ENCODE results near the gene RNF181. TPM values are rescaled to one million over a fixed set of nuclear protein-coding genes. Genes with fewer than 3 reads are reported as not detected.

The RNF181 gene
- total and polyA plus RNA-seq, 2 of the 13 experiments (the other 11 are each of a cell fraction or from before 2014, with no cell fraction given), result 224 to 578 TPM

- TF ChIP-seq JUND (CRISPR knock-in tag; IDR thresholded peaks at IDR 0.05) (no peak), ZSCAN29 (CRISPR knock-in tag; conservative IDR thresholded peaks at IDR 0.05) (no peak; the same call in 1 of the 2 replicates), HOXA5 (CRISPR knock-in tag; IDR thresholded peaks at IDR 0.05) (peak; percentile 86), NR1H2 (CRISPR knock-in tag; IDR thresholded peaks at IDR 0.05; ENCODE audit: borderline replicate concordance, low read depth) (no peak; the same call in 1 of the 2 replicates), HOXA3 (CRISPR knock-in tag; IDR thresholded peaks at IDR 0.05) (peak; percentile 82), ZMYM2 (CRISPR knock-in tag; IDR thresholded peaks at IDR 0.05) (no peak; the same call in 1 of the 2 replicates), ZNF749 (CRISPR knock-in tag; IDR thresholded peaks at IDR 0.05; ENCODE audit: borderline replicate concordance) (0 out of 2 replicates have a peak, but pooled peaks have one; percentile 23), CBX1 (IDR thresholded peaks at IDR 0.05; ENCODE audit: low read depth) (no peak), MIXL1 (CRISPR knock-in tag; IDR thresholded peaks at IDR 0.05) (peak; percentile 51; the same call in 1 of the 2 replicates), ZNF776 (CRISPR knock-in tag; IDR thresholded peaks at IDR 0.05) (peak; percentile 95), PPARG (CRISPR knock-in tag; conservative IDR thresholded peaks at IDR 0.05) (peak; percentile 62; the same call in 1 of the 2 replicates), ZNF614 (CRISPR knock-in tag; IDR thresholded peaks at IDR 0.05; ENCODE audit: borderline replicate concordance) (no peak; the same call in none of the 2 replicates), ZC3H4 (CRISPR knock-in tag; IDR thresholded peaks at IDR 0.05; ENCODE audit: borderline replicate concordance) (no peak), ZNF761 (CRISPR knock-in tag; conservative IDR thresholded peaks at IDR 0.05) (no peak; the same call in 1 of the 2 replicates), ZNF850 (CRISPR knock-in tag; conservative IDR thresholded peaks at IDR 0.05) (no peak), U2AF2 (IDR thresholded peaks at IDR 0.05; ENCODE audit: low read depth, low read length) (no peak), MNT (IDR thresholded peaks at IDR 0.05) (no peak), MED8 (CRISPR knock-in tag; IDR thresholded peaks at IDR 0.05; ENCODE audit: insufficient replicate concordance) (peak; percentile 88), BRCA1 (CRISPR knock-in tag; IDR thresholded peaks at IDR 0.05) (peak; percentile 68; the same call in 1 of the 2 replicates), ZNF569 (CRISPR knock-in tag; IDR thresholded peaks at IDR 0.05; ENCODE audit: borderline replicate concordance) (no peak)
- TF ChIP-seq, protein P1, sequence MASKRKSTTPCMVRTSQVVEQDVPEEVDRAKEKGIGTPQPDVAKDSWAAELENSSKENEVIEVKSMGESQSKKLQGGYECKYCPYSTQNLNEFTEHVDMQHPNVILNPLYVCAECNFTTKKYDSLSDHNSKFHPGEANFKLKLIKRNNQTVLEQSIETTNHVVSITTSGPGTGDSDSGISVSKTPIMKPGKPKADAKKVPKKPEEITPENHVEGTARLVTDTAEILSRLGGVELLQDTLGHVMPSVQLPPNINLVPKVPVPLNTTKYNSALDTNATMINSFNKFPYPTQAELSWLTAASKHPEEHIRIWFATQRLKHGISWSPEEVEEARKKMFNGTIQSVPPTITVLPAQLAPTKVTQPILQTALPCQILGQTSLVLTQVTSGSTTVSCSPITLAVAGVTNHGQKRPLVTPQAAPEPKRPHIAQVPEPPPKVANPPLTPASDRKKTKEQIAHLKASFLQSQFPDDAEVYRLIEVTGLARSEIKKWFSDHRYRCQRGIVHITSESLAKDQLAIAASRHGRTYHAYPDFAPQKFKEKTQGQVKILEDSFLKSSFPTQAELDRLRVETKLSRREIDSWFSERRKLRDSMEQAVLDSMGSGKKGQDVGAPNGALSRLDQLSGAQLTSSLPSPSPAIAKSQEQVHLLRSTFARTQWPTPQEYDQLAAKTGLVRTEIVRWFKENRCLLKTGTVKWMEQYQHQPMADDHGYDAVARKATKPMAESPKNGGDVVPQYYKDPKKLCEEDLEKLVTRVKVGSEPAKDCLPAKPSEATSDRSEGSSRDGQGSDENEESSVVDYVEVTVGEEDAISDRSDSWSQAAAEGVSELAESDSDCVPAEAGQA (IDR thresholded peaks at IDR 0.05; ENCODE audit: low read depth), result peak; percentile 76
- TF ChIP-seq, protein P1 (CRISPR knock-in tag; IDR thresholded peaks at IDR 0.05; ENCODE audit: borderline replicate concordance), result no peak
- TF ChIP-seq, protein P2, sequence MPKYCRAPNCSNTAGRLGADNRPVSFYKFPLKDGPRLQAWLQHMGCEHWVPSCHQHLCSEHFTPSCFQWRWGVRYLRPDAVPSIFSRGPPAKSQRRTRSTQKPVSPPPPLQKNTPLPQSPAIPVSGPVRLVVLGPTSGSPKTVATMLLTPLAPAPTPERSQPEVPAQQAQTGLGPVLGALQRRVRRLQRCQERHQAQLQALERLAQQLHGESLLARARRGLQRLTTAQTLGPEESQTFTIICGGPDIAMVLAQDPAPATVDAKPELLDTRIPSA (CRISPR knock-in tag; IDR thresholded peaks at IDR 0.05; ENCODE audit: borderline replicate concordance), result no peak
These were observed 16.4 kb downstream of the RNF181 start, which contains the start of gene C2orf68 (continued) for GRCh38 chr2:85611705-85612587.
